ENCODE results near the gene ZFHX2. TPM values are rescaled to one million over a fixed set of nuclear protein-coding genes. Genes with fewer than 3 reads are reported as not detected.

Gene ZFHX2
- total RNA-seq, 1 donor from 2014 or later, result 0.90 TPM

- TF ChIP-seq EZH2 (IDR thresholded peaks at IDR 0.05), result no peak
- TF ChIP-seq EZH2phosphoT487 (IDR thresholded peaks at IDR 0.05), result no peak
- TF ChIP-seq, protein P1, sequence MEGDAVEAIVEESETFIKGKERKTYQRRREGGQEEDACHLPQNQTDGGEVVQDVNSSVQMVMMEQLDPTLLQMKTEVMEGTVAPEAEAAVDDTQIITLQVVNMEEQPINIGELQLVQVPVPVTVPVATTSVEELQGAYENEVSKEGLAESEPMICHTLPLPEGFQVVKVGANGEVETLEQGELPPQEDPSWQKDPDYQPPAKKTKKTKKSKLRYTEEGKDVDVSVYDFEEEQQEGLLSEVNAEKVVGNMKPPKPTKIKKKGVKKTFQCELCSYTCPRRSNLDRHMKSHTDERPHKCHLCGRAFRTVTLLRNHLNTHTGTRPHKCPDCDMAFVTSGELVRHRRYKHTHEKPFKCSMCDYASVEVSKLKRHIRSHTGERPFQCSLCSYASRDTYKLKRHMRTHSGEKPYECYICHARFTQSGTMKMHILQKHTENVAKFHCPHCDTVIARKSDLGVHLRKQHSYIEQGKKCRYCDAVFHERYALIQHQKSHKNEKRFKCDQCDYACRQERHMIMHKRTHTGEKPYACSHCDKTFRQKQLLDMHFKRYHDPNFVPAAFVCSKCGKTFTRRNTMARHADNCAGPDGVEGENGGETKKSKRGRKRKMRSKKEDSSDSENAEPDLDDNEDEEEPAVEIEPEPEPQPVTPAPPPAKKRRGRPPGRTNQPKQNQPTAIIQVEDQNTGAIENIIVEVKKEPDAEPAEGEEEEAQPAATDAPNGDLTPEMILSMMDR (IDR thresholded peaks at IDR 0.05), result no peak
- Histone ChIP-seq H3K4me2 (no peak overlapping the region), H3K4me1 (peaks cover 43% of the 10 kb centered on the region), H3K79me2 (ENCODE audit: low read depth) (no peaks in the 10 kb centered on the region), H4K20me1 (ENCODE audit: low read depth) (peaks cover 16% of the 10 kb centered on the region), H3K9ac (no peak overlapping the region), H3K9me3 (ENCODE audit: low read depth) (no peaks in the 10 kb centered on the region), H2AFZ (replicated peaks) (no peak overlapping the region), H3K27ac (peak overlapping the region; percentile 31), H3K27me3 (no peaks in the 10 kb centered on the region), H3K36me3 (no peaks in the 10 kb centered on the region), H3K4me3 (no peak overlapping the region), H3F3A (ENCODE audit: low read depth) (peaks cover 52% of the 10 kb centered on the region)
- Mint-ChIP-seq H3K4me3 (no peak overlapping the region), H3K27me3 (ENCODE audit: insufficient read depth, low read depth) (peaks cover 2% of the 10 kb centered on the region), H3K27ac (peak overlapping the region; percentile 29), H3K9me3 (no peaks in the 10 kb centered on the region), H3K4me1 (peaks cover 60% of the 10 kb centered on the region), H3K36me3 (peaks cover 3% of the 10 kb centered on the region)
- no peak for DNase-seq (ENCODE audit: low spot score)
These were observed 66.2 kb downstream of the ZFHX2 start for GRCh38 chr14:23485326-23485725.

DNA sequence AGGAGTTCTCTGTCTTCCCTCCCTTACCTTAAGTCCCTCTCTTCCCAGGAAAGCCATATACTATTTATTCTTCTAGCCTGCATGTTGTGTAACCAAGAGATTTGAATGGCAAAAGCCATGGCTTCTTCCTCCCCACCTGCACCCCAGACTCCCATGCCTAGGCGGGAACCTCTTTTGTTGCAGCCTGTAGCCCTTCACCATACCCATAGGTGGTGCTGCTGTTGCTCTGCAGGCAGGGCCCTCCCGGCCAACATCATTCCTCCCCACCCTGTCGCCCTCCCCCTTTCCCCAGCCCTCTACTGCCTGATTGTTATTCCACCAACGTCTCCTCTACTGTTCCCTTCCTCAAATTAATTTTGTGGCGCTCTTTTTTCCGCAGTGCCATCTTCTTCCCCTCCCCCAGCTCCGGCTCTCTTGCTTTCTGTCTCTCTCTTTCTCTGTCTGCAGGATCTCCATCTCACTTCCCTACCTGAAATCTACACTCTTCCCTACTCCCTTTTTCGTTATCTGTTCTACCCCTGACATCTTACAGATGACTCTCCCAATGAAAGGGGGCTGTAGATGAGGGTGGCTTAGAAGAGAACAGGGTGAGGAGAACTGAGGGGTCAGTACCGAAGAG is 68.2 kb downstream of the ZFHX2 start:
- no peak overlapping the region for H2AFZ ChIP-seq (replicated peaks)
- Mint-ChIP-seq H3K4me1 (peaks cover 60% of the 10 kb centered on the region), H3K27me3 (ENCODE audit: insufficient read depth, low read depth) (peaks cover 2% of the 10 kb centered on the region), H3K4me3 (no peak overlapping the region), H3K9me3 (no peaks in the 10 kb centered on the region), H3K27ac (peak overlapping the region; percentile 3), H3K36me3 (peaks cover 2% of the 10 kb centered on the region)
- H3K27ac ChIP-seq, result no peak overlapping the region
- H3K4me3 ChIP-seq, result no peak overlapping the region
- H3K4me1 ChIP-seq, result peaks cover 43% of the 10 kb centered on the region
- TF ChIP-seq, protein P1 (IDR thresholded peaks at IDR 0.05), result peak; percentile 78
- TF ChIP-seq EZH2 (IDR thresholded peaks at IDR 0.05), result no peak
- H3K36me3 ChIP-seq, result peaks cover 7% of the 10 kb centered on the region
- H3K9ac ChIP-seq, result no peak overlapping the region
- no peaks in the 10 kb centered on the region for H3K27me3 ChIP-seq
- H3K4me2 ChIP-seq, result peak overlapping the region; percentile 56
- no peaks in the 10 kb centered on the region for H3K79me2 ChIP-seq (ENCODE audit: low read depth)
- peaks cover 63% of the 10 kb centered on the region for H3F3A ChIP-seq (ENCODE audit: low read depth)
- H3K9me3 ChIP-seq (ENCODE audit: low read depth), result no peaks in the 10 kb centered on the region
- DNase-seq (ENCODE audit: low spot score), result peak; percentile 87
- peaks cover 16% of the 10 kb centered on the region for H4K20me1 ChIP-seq (ENCODE audit: low read depth)

DNA sequence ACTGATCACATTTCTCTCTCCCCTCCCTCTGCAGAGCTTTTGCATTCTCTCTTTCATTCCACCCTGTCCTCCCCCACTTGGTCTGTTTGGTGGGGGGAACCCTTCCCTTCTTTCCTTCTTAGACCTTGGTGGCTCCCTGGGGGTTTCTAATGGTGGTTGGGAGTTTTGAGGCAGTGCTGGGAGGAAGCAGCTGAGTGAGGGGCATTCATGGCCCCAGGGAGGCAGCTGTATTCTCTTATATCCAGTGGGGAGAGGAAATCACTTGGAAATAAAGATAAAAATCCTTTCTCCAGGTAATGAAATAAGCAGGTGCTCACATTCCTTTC is 68.8 kb downstream of the ZFHX2 start:
- Mint-ChIP-seq H3K27me3 (ENCODE audit: insufficient read depth, low read depth) (peaks cover 2% of the 10 kb centered on the region), H3K36me3 (peaks cover 2% of the 10 kb centered on the region), H3K4me1 (peaks cover 56% of the 10 kb centered on the region), H3K9me3 (no peaks in the 10 kb centered on the region), H3K27ac (no peak overlapping the region), H3K4me3 (no peak overlapping the region)
- no peak overlapping the region for H3K9ac ChIP-seq
- no peak overlapping the region for H2AFZ ChIP-seq (replicated peaks)
- H3K27ac ChIP-seq, result no peak overlapping the region
- no peaks in the 10 kb centered on the region for H3K9me3 ChIP-seq (ENCODE audit: low read depth)
- H3K27me3 ChIP-seq, result no peaks in the 10 kb centered on the region
- no peak overlapping the region for H3K4me3 ChIP-seq
- no peaks in the 10 kb centered on the region for H3K79me2 ChIP-seq (ENCODE audit: low read depth)
- peaks cover 20% of the 10 kb centered on the region for H4K20me1 ChIP-seq (ENCODE audit: low read depth)
- H3K36me3 ChIP-seq, result peaks cover 11% of the 10 kb centered on the region
- no peak for TF ChIP-seq EZH2phosphoT487 (IDR thresholded peaks at IDR 0.05)
- TF ChIP-seq EZH2 (IDR thresholded peaks at IDR 0.05), result no peak
- TF ChIP-seq, protein P1 (IDR thresholded peaks at IDR 0.05), result no peak
- no peak for DNase-seq (ENCODE audit: low spot score)
- peaks cover 43% of the 10 kb centered on the region for H3K4me1 ChIP-seq
- peaks cover 66% of the 10 kb centered on the region for H3F3A ChIP-seq (ENCODE audit: low read depth)
- peak overlapping the region; percentile 42 for H3K4me2 ChIP-seq

All from neural progenitor cell (in vitro differentiated cells).